ENCODE measurements around the gene TBL1X.

TBL1X gene

DNA sequence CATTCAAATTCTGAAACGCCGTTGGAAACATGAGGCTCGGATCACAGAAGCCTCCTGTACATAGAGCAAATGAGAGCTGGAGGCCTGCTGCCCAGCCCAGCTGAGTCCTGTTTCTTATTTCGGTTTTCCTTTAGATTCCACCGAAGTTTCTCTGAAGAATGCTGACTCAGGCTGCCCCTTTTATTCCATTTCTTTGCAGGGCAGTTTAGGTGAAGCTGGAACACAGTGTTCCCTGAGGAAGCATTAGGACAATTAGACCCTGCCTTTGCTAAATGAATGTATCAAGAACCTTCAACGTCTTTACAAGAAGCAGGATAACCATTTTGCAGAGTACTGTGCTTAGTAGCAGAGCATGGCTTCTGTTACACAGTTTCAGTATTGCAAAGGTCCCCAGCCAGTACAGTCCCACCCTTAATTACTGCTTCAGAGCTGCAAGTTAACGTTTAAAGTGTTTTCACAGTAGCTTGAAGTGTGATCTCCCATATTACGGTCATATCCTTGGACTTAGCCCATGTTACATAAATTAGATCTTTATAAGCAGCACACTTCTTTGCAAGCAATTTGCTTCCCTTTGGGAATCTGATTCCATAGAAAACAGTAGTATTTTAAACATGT is 117.0 kb downstream of the TBL1X start:
- in situ Hi-C loops (cut with HindIII; ENCODE audit: low sequenced_read_pairs) = no loop called here
- no peak overlapping the region for H3K4me3 ChIP-seq (ENCODE audit: low read depth, low read length)
- no peak for TF ChIP-seq CTCF (IDR thresholded peaks at IDR 0.05; ENCODE audit: low read depth, low read length, missing control alignments)
- DNase-seq (ENCODE audit: low read depth) = no peak

DNA sequence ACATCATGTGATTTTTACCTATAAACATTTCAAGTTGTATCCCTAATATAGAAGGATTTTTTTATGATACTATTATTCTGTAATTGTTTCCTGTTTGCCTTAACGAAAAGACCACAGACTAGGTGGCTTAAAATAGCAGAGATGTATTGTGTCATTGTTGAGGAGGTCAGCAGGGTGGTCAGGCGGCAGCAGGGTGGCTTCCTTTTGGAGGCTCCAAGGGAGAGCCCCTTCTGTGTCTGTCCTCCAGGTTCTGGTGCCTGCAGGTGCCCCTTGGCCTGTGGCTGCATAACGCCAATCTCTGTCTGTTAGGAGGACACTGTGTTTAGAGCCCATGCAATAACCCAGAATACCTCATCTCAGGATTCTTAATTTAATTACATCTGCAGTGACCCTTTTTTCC is 118.1 kb downstream of the TBL1X start:
- no peak for TF ChIP-seq CTCF (IDR thresholded peaks at IDR 0.05; ENCODE audit: low read depth, low read length, missing control alignments)
- no peak for DNase-seq (ENCODE audit: low read depth)
- H3K4me3 ChIP-seq (ENCODE audit: low read depth, low read length) = no peak overlapping the region
- in situ Hi-C loops (cut with HindIII; ENCODE audit: low sequenced_read_pairs) = no loop called here

GRCh38 chrX:9586992-9587392 is 122.1 kb downstream of the TBL1X start:
- no peak for TF ChIP-seq CTCF (IDR thresholded peaks at IDR 0.05; ENCODE audit: low read depth, low read length, missing control alignments)
- in situ Hi-C loops (cut with HindIII; ENCODE audit: low sequenced_read_pairs) = no loop called here
- DNase-seq (ENCODE audit: low read depth) = no peak
- no peak overlapping the region for H3K4me3 ChIP-seq (ENCODE audit: low read depth, low read length)

GRCh38 chrX:9587642-9588041 is 122.8 kb downstream of the TBL1X start:
- no peak overlapping the region for H3K4me3 ChIP-seq (ENCODE audit: low read depth, low read length)
- no peak for DNase-seq (ENCODE audit: low read depth)
- in situ Hi-C loops (cut with HindIII; ENCODE audit: low sequenced_read_pairs) = no loop called here
- TF ChIP-seq CTCF (IDR thresholded peaks at IDR 0.05; ENCODE audit: low read depth, low read length, missing control alignments) = no peak

DNA sequence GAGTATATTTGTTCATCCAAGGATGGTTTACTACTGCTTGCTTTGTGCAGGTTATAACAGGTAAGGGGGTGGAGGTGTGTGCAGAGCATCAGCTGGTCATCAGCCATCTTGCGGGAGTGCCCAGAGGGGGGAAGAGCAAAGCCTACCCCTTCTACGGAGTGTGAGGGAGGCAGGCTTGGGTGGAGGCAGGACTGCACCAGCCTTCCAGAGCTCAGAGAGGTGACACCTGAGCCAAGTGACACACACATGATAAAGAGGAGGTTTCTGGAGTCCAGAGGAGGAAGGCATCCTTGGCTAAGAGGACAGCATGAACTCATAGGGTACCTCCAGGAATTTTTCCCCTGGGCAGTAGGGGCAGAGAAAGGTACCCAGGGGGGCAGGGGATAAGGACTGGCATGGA is 126.6 kb downstream of the TBL1X start:
- in situ Hi-C loops (cut with HindIII; ENCODE audit: low sequenced_read_pairs) = no loop called here
- TF ChIP-seq CTCF (IDR thresholded peaks at IDR 0.05; ENCODE audit: low read depth, low read length, missing control alignments) = no peak

GRCh38 chrX:9593756-9594155 is 128.9 kb downstream of the TBL1X start:
- TF ChIP-seq CTCF (IDR thresholded peaks at IDR 0.05; ENCODE audit: low read depth, low read length, missing control alignments) = no peak

More for the DNA sequence above, 126.6 kb downstream of the TBL1X start:
- DNase-seq (ENCODE audit: low read depth) = no peak
- no peak overlapping the region for H3K4me3 ChIP-seq (ENCODE audit: low read depth, low read length)

More at GRCh38 chrX:9593756-9594155, 128.9 kb downstream of the TBL1X start:
- H3K4me3 ChIP-seq (ENCODE audit: low read depth, low read length) = no peak overlapping the region
- DNase-seq (ENCODE audit: low read depth) = no peak
- in situ Hi-C loops (cut with HindIII; ENCODE audit: low sequenced_read_pairs) = no loop called here

Data from astrocyte of the cerebellum (primary cell).